Lower lobe of right lung (tissue), 2 donors: ENCODE measurements around the gene FRZB. TPM values are rescaled to one million over a fixed set of nuclear protein-coding genes. Genes with fewer than 3 reads are reported as not detected.

Source experiments
- ATAC-seq, 2 donors: fragments of 200-7000 bp; cut with Tn5 transposase; one replicate each; pipeline ENCODE4 v1.9.1; 2020 to 2022; ENCODE audit warnings: mild to moderate bottlenecking in 2 of 2, moderate library complexity in 2 of 2
- DNase-seq: peaks from one replicate; pipeline ENCODE4 v3.0.0-alpha.2; 2020
- H3K27ac ChIP-seq: fragments of 200-600 bp; one replicate; pipeline ENCODE4 v1.8.0; 2022
- H3K27me3 ChIP-seq: fragments of 200-600 bp; one replicate; pipeline ENCODE4 v1.8.0; 2022; ENCODE audit warnings: low read depth
- H3K36me3 ChIP-seq: fragments of 200-600 bp; one replicate; pipeline ENCODE4 v1.8.0; 2022; ENCODE audit warnings: mild to moderate bottlenecking
- H3K4me1 ChIP-seq: fragments of 200-600 bp; one replicate; pipeline ENCODE4 v1.8.0; 2022
- H3K4me3 ChIP-seq: fragments of 200-600 bp; one replicate; pipeline ENCODE4 v1.8.0; 2022; ENCODE audit warnings: mild to moderate bottlenecking
- H3K9me3 ChIP-seq: fragments of 200-600 bp; one replicate; pipeline ENCODE4 v1.8.0; 2022
- CTCF ChIP-seq: fragments of 200-600 bp; IDR thresholded peaks from one replicate; pipeline ENCODE4 v1.8.0; 2022; ENCODE audit warnings: antibody characterized with exemption, mild to moderate bottlenecking
- intact Hi-C: fragments of 100-400 bp; cut with DNase I; formaldehyde crosslinking; loops from one replicate; pipeline ENCODE4 v1.11.0; 2022
- total RNA-seq: library from RNA; stranded (reverse); fragmentation: NEBNext Ultra II Directional; extraction: Animal tissue kit (Norgen Biotek cat#: 25700); gene quantifications from one replicate; pipeline ENCODE4 v1.2.1, GENCODE V29; 2021
- donor health status: DM: no; HTN: yes; CAD: no; lungs with severe emphysema.

Gene FRZB
- total RNA-seq, 1 donor from 2014 or later, result 2.9 TPM

GRCh38 chr2:182821182-182821581, 45.3 kb downstream of the FRZB start:
- Histone ChIP-seq H3K9me3 (no peaks in the 10 kb centered on the region), H3K27me3 (no peaks in the 10 kb centered on the region), H3K4me3 (no peak overlapping the region), H3K4me1 (no peaks in the 10 kb centered on the region), H3K27ac (no peak overlapping the region), H3K36me3 (no peaks in the 10 kb centered on the region)
- ATAC-seq (no peak), DNase-seq (no peak)
- intact Hi-C loops, result no loop called here
- TF ChIP-seq CTCF, result no peak

- H3K4me3 ChIP-seq, result no peak overlapping the region
- no peaks in the 10 kb centered on the region for H3K4me1 ChIP-seq
- H3K27ac ChIP-seq, result no peak overlapping the region
- TF ChIP-seq CTCF, result no peak
- no peak for DNase-seq
- ATAC-seq, result no peak
- H3K27me3 ChIP-seq, result no peaks in the 10 kb centered on the region
- H3K9me3 ChIP-seq, result no peaks in the 10 kb centered on the region
- intact Hi-C loops, result no loop called here
- H3K36me3 ChIP-seq, result no peaks in the 10 kb centered on the region
Measured at GRCh38 chr2:182819412-182819811, 47.0 kb downstream of the FRZB start.

- Histone ChIP-seq H3K27me3 (no peaks in the 10 kb centered on the region), H3K4me1 (no peaks in the 10 kb centered on the region), H3K9me3 (no peaks in the 10 kb centered on the region), H3K36me3 (no peaks in the 10 kb centered on the region), H3K4me3 (no peak overlapping the region), H3K27ac (no peak overlapping the region)
- ATAC-seq (no peak), DNase-seq (no peak)
- no peak for TF ChIP-seq CTCF
- intact Hi-C loops, result no loop called here
Measured at GRCh38 chr2:182818925-182819324, 47.5 kb downstream of the FRZB start.

- H3K27me3 ChIP-seq, result no peaks in the 10 kb centered on the region
- ATAC-seq, result no peak
- no peak for DNase-seq
- no peaks in the 10 kb centered on the region for H3K36me3 ChIP-seq
- intact Hi-C loops, result no loop called here
- no peak overlapping the region for H3K4me3 ChIP-seq
- no peak for TF ChIP-seq CTCF
- H3K27ac ChIP-seq, result no peak overlapping the region
- no peaks in the 10 kb centered on the region for H3K9me3 ChIP-seq
- no peaks in the 10 kb centered on the region for H3K4me1 ChIP-seq
Measured at GRCh38 chr2:182818501-182818900, 47.9 kb downstream of the FRZB start.

GRCh38 chr2:182817558-182817957, 48.9 kb downstream of the FRZB start:
- intact Hi-C loops, result no loop called here
- Histone ChIP-seq H3K27me3 (no peaks in the 10 kb centered on the region), H3K9me3 (no peaks in the 10 kb centered on the region), H3K36me3 (no peaks in the 10 kb centered on the region), H3K4me1 (no peaks in the 10 kb centered on the region), H3K4me3 (no peak overlapping the region), H3K27ac (no peak overlapping the region)
- DNase-seq (no peak), ATAC-seq (no peak)
- TF ChIP-seq CTCF, result no peak

GRCh38 chr2:182816866-182817265, 49.6 kb downstream of the FRZB start:
- H3K36me3 ChIP-seq, result no peaks in the 10 kb centered on the region
- TF ChIP-seq CTCF, result no peak
- intact Hi-C loops, result no loop called here
- no peaks in the 10 kb centered on the region for H3K4me1 ChIP-seq
- no peak for ATAC-seq
- H3K27ac ChIP-seq, result no peak overlapping the region
- no peaks in the 10 kb centered on the region for H3K9me3 ChIP-seq
- H3K4me3 ChIP-seq, result no peak overlapping the region
- DNase-seq, result no peak
- H3K27me3 ChIP-seq, result no peaks in the 10 kb centered on the region
